Head of caudate nucleus (tissue), 42 donors: ENCODE measurements around the gene PCDHAC2.

Experiments
- DNase-seq, 42 donors: peaks; one replicate each; pipeline versions ENCODE4 v3.0.0 to v3.0.0-alpha.2; 2020 to 2021; ENCODE audit warnings: mixed read lengths in 7 of 42
- intact Hi-C: fragments of 100-400 bp; cut with DNase I; formaldehyde crosslinking; loops from one replicate; pipeline ENCODE4 v1.15.0; 2022

Gene PCDHAC2, protein sequence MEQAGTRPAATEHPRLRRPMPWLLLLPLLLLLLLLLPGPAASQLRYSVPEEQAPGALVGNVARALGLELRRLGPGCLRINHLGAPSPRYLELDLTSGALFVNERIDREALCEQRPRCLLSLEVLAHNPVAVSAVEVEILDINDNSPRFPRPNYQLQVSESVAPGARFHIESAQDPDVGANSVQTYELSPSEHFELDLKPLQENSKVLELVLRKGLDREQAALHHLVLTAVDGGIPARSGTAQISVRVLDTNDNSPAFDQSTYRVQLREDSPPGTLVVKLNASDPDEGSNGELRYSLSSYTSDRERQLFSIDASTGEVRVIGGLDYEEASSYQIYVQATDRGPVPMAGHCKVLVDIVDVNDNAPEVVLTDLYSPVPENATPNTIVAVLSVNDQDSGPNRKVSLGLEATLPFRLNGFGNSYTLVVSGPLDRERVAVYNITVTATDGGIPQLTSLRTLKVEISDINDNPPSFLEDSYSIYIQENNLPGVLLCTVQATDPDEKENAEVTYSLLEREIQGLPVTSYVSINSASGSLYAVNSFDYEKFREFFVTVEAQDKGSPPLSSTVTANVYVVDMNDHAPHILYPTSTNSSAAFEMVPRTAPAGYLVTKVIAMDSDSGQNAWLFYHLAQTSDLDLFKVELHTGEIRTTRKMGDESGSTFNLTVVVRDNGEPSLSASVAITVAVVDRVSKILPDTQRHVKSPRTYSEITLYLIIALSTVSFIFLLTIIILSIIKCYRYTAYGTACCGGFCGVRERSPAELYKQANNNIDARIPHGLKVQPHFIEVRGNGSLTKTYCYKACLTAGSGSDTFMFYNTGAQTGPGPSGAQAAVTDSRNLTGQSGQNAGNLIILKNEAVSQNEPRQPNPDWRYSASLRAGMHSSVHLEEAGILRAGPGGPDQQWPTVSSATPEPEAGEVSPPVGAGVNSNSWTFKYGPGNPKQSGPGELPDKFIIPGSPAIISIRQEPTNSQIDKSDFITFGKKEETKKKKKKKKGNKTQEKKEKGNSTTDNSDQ

DNA sequence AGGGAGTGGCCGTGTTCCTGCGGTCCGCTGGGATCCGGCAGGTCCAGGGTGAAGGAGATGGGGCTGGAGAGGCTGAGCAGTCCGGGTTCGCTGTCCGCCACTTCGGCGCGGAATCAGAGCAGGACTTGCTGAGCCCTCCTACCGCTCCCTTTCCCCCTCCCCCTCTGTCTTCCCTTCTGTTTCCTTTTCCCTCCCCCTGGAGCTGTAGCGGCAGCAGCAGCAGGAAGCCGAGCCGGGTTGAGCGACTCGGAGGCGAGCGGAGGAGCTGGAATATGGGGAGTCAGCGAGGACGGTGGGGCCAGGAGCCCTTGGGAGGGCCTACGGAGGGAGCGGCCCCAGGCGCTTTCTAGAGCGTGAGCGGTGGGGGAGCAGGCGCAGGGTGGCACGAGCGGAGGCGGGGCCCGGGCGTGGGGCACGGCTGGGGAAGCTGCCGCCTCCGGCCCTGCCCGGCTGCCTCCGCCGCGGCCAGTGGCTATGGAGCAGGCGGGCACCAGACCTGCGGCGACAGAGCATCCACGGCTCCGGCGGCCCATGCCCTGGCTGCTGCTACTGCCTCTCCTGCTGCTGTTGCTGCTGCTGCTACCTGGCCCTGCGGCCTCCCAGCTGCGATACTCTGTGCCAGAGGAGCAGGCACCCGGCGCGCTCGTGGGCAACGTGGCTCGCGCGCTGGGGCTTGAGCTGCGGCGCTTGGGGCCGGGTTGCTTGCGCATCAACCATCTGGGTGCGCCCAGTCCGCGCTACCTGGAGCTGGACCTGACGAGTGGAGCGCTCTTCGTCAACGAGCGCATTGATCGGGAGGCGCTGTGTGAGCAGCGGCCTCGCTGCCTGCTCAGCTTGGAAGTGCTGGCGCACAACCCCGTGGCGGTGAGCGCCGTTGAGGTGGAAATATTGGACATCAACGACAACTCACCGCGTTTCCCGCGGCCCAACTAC lies at the start of gene PCDHAC2:
PCDHAC2 (plus strand) TSS at position 184 of the 933 bp plus-strand sequence; CDS start at position 475, 291 bp downstream.
- intact Hi-C loops = loop anchor here (2.0 kb wide), 1 partner anchor 74 kb away; no protein-coding TSS in a partner anchor
- peak; percentile 28 to 88 (median 76) for DNase-seq

DNA sequence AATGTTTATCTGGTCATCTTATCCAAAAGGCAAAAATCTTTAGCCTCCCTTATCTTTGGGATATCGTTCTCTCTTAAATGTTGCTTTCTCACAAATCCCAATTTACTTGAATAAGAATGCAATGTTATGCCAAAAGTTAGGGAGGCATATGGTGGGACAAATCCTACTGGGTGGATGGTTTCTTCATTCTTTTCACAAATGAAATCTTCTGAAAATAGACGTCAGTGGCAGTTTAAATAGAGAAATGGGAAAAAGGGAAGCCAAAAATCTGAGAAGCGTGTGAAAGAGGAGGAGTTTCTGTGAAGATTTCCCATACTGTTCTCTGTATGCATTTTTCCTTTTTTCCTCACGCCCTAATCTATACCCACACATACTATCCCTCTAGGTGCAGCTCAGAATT lies 42.7 kb upstream of the PCDHAC2 start:
- intact Hi-C loops = no loop called here
- no peak for DNase-seq

DNA sequence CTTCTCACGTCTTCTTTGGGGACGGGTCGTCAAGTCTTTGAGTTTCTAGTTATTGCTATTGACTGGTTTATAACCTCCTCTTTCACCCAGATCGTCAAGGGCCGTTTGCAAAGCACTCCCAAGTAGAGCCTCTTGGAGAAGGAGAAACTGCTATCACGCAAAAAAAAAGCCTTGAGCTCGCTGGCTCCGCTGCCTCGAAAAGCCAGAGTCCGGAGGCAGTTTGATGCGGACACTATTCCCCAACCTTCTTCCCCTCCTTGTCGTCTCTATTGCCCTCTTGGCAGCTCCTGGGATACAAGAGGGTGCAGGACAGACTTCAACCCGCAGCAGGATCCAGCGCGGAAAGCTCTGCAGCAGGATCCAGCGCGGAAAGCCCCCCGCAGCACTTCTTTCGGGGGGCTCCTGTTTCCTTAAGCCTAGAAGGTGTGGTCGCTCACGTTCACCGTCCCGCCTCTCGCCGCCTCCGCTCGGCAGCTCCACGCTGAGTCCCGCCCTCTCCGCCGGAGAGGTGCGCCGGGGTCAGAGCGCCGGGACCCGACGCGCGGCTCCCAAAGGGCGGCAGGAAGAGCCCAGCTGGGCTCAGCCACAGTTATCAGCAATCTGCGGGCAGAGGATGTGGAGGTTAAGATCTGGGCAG lies 40.4 kb upstream of the PCDHAC2 start, which contains the start of gene PCDHAC1:
PCDHAC1 (plus strand) TSS at position 494 of the 637 bp plus-strand sequence. CDS start 594 bp downstream, outside the sequence.
- intact Hi-C loops = loop anchor here (2.0 kb wide), 1 partner anchor 115 kb away; no protein-coding TSS in a partner anchor
- DNase-seq = peak in 28 of 42 donors; percentile 2 to 54 (median 26)

DNA sequence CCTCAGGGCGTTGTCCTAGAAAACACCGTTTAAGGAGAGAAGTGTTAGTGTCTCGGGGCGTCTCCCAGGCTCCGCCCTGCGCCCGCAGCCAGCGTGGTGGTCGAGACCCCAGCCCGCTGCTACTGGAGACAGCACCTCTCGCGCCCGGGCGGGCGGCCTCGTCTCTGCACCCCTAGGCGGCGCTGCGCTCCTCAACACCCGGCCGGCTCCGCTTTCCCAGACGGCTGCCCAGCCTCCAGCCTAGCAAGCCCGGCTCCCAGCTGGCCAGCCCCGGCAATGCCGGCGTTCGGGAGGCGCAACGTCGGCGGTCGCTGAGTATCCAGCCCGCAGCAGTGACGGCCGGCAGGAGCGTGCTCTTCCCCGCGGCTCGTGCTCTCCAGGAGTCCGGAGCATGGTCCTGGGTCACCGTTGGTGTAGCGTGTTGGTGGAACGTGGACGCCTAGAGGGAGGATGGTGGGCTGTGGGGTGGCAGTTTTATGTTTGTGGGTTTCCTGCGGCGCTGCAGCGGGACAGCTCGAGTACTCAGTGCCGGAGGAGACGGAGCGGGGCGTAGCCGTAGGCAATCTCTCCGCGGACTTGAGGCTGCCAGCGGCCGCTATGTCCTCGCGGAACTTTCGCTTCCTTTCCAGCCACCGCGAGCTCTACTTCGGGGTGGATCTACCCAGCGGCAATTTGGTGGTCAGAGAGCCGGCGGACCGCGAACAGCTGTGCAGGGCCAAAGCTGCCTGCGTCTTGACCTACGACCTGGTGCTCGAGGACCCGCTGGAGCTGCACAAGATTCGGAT lies 39.6 kb upstream of the PCDHAC2 start:
- intact Hi-C loops = loop anchor here (2.0 kb wide), 1 partner anchor 114 kb away; no protein-coding TSS in a partner anchor
- peak; percentile 70 to 93 (median 85) for DNase-seq

DNA sequence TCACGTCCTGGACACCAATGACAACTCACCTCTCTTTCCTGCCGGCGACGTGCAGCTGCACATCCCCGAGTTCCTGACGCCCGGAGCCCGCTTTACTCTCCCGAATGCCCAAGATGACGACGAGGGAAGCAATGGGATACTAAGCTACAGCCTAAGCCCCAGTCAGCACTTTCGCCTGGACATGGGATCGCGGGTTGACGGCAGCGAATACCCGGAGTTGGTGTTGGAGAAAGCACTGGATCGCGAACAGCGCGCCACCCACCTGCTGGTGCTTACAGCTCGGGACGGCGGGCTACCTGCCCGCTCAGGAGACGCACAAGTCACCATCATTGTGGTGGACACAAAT lies 39.1 kb upstream of the PCDHAC2 start:
- intact Hi-C loops = loop anchor here (2.0 kb wide), 1 partner anchor 114 kb away; no protein-coding TSS in a partner anchor
- peak in 5 of 42 donors; percentile 1 to 16 (median 10) for DNase-seq

DNA sequence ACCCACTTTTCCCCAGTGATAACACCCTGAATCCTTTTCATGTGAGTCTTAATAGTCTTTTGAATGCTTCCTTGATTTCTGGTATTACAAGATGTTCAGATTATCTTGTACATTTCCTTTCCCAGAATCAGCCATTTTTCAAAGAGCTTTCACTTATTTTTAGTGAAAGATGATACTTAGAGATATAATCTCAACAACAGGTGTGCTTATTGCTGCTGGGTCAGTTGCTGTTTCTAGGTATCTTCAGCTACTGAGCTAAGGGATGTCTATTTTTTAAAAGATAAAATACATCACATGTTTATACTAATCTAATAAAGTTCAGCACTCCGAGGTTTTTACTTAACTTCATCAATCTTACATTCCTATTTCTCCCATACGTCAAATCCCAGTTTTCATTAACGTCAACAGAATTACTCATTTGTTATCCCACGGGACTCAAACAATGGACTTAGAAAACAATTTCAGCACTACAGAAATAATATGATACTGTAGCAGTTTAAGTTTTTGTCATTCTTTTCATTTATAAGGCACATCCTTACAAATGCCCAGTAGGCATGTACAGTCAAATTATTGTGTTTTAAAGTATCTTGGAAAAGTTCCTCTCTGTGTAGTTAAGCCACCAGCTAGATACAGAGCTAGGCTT lies 31.2 kb upstream of the PCDHAC2 start:
- no peak for DNase-seq
- intact Hi-C loops = no loop called here

DNA sequence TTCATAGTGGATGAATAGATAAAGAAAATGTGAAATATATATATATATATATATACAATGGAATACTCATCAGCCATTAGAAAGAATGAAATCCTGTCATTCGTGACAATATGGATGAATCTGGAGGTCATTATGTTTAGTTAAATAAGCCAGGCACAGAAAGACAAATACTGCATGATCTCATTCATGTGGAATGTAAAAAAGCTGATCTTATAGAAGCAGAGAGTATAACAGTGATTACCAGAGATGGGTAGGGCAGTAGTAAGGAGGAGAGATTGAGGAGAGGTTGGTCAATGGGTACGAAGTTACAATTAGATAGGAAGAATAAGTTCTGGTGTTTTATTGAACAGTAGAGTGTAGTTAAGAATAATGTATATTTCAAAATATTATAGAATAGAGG lies 19.7 kb upstream of the PCDHAC2 start:
- intact Hi-C loops = no loop called here
- DNase-seq = no peak

DNA sequence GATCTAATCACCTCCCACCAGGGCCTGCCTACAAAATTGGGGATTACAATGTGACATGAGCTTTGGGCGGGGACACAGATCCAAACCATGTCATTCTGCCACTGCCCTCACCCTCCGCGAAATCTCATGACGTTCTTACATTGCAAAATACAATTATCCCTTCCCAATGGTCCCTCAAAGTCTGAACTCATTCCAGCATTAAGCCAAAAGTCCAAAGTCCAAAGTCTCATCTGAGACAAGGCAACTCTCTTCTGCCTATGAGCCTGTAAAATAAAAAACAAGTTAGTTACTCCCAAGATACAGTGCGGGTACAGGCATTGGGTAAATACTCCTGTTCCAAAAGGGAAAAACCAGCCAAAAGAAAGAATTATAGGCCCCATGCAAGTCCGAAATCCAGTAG lies 14.6 kb upstream of the PCDHAC2 start:
- no peak for DNase-seq
- intact Hi-C loops = no loop called here

DNA sequence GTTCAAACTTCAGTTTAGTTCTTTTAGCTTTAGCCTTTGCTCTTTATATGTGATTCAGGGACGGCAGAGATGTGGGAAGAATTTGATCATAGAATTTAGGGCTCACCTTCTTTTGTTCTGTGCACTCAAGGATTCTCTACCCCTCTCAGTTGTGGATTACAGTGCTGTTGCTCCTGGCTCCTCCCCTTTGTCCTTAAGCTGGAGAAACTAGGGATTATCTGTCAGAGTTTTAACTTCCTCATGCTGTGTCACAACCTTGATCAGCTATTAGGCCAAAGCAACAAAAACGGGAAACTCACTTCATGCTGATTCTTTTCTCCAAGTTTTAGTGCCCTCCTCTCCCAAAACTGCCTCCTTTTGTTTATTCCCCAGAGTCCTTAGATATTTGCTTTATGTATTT lies 13.0 kb upstream of the PCDHAC2 start:
- intact Hi-C loops = no loop called here
- no peak for DNase-seq

DNA sequence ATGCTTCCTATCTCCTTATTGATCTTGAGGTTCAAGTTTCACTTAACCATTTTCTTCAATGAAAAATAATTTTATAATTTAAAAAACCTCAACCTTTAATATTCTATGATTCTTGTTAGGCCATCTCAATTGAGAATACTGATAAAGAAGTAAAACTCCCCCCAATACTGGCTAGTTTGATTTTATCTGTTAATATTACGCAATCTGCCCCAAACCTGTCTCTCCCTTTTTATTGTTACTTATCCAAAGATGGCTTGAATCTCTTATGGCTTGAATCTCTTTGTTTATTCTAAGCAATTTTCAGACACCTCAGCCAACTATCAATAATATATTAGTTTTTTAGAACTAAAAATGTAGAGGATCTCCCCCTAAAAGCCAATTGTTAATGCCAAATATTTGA lies 4.1 kb upstream of the PCDHAC2 start:
- no peak for DNase-seq
- intact Hi-C loops = no loop called here

DNA sequence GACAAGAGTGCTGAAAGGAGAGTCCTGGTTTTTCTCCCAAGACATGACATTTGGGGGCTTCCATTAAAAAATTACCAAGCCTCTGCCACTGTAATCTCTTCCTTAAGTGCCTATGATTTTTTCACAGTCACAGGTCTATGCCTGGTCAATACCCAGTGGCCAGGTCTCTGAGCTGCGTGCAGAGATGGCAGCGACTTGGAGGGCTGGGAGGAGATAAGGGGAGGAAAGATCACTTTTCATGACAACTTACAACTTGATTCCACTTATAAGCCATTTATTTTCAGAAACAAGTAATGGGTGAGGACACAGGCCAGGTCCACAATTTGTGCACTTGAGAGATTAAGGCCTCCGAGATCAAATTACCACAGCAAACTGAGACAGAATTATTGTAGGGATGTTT lies 1.9 kb upstream of the PCDHAC2 start:
- no peak for DNase-seq
- intact Hi-C loops = no loop called here

DNA sequence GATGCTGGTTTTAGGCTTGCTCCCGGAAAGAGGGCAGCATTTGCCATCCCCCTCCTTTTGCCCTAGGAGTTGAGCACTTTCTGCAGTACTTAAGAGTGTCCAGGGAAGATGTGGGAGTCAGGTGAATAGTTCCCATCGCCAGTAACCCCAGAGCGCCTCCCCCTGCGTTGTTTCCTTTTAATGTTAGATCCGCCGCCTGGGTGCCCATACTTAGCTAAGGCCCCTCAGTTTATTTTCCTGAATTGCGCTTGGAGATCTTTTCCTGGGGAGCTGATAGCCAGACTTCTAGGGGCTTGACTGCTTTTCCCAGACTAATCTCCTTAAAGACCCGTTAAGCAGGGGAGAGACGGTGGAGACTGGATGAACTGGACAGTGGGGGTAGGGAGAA lies 377 bp upstream of the PCDHAC2 start:
- intact Hi-C loops = loop anchor here (2.0 kb wide), 1 partner anchor 75 kb away; no protein-coding TSS in a partner anchor
- DNase-seq = peak in 34 of 42 donors; percentile 7 to 68 (median 36)

DNA sequence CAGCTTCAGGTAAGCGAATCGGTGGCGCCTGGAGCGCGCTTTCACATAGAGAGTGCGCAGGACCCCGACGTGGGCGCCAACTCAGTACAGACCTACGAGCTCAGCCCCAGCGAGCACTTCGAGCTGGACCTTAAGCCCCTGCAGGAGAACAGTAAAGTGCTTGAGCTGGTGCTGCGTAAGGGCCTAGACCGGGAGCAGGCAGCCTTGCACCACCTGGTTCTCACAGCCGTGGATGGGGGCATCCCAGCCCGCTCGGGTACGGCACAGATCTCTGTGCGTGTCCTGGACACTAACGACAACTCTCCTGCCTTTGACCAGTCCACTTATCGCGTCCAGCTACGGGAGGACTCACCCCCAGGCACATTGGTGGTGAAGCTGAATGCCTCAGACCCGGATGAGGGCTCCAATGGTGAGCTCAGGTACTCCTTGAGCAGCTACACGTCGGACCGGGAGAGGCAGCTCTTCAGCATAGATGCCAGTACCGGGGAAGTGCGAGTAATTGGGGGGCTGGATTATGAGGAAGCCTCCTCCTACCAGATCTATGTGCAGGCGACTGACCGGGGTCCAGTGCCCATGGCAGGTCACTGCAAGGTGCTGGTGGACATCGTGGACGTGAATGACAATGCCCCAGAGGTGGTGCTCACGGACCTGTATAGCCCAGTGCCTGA lies 1.1 kb downstream of the PCDHAC2 start:
- DNase-seq = peak in 5 of 42 donors; percentile 4 to 37 (median 12)
- intact Hi-C loops = loop anchor here (2.0 kb wide), 1 partner anchor 73 kb away; no protein-coding TSS in a partner anchor

DNA sequence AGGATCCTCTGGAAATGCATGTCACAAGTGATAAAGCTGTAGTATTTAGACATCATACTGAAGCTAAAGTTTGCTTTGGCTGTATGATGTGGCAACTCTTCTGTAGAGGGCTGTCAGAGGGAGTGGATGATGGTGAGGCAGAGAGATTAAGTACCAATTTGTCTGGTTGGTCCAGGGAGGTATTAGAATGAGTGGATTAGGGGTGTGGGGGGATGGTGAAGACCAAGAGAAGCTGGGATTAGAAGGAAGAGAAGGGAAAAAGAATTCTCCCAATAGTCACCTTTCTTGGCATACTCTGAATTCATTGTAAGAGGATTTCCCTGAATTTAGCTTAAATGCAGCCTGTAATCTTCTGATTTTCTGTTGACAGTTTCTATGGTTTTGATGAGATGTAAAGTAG lies 3.6 kb downstream of the PCDHAC2 start:
- intact Hi-C loops = no loop called here
- DNase-seq = no peak

DNA sequence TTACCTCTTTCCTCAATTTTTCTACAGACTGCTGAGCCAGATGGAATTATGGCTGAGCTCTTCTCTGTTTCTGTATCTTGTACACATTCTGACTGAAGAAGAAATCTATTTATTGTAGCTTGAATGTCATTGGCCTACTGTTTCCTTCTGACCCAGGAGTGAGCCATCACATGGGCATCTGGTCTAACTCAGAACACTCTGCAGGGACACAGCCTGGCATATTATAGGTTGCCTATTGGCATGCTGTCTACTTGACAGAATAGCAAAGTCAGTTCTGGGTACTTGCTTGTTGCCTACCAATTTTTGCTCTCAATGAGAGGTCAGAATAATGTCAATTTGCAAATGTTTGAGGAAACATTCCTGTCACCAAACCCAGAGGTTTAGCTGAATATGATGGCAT lies 7.3 kb downstream of the PCDHAC2 start:
- DNase-seq = no peak

DNA sequence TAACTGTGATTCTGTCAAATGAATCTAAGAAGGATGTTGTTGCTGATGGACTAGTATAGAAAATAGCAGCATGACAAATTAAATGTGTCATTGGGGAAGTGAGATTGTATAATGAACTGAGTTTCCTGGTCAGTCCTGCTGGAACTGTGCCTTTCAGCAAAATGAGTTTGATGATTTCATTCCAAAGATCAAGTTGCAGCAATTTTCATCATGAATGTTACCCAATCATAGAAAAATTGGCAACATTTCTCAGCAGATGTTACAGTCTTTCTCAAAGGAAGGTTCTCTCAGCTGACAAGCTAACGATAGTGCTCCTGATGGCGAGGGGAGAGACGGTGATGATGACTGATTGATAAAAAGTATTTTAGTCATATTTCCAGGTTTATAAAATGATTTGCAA lies 10.7 kb downstream of the PCDHAC2 start:
- intact Hi-C loops = no loop called here
- no peak for DNase-seq

More for the DNA sequence above, 7.3 kb downstream of the PCDHAC2 start:
- intact Hi-C loops = no loop called here
